ENCODE results near the gene KDM4E. TPM values are rescaled to one million over a fixed set of nuclear protein-coding genes. Genes with fewer than 3 reads are reported as not detected.
"Not testable (repeated sequence)": the region's sequence is repeated elsewhere in the genome, so short reads cannot be mapped to it uniquely, and the experiment has no call there.

The KDM4E gene
- total and polyA plus RNA-seq, 2 experiments from 2014 or later, result not detected

DNA sequence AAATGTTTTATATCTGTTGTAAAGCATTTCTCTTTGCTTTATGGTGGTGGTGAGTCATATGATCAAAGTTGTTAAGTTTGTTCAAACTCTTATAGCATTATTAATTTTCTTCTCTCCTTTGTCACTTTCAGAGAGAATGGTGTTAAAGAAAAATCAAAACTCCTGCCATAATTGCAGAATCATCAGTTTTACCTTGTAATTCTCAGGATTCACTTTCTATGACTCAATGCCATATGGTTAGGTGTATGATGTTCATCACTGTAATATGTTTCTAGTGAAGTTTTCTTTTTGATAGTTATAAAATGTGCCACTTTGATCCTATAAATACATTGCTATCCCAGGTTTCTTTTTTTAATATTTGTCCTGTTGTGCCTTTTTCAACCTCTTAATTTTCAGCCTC is 13.7 kb upstream of the KDM4E start:
- H3F3A ChIP-seq (ENCODE audit: insufficient read depth), result no peaks in the 10 kb centered on the region
- no peaks in the 10 kb centered on the region for H3K4me1 ChIP-seq (ENCODE audit: insufficient read depth)
- H3K9me2 ChIP-seq (ENCODE audit: insufficient read depth), result no peaks in the 10 kb centered on the region
- H3K36me3 ChIP-seq (ENCODE audit: low read depth), result no peaks in the 10 kb centered on the region
- H4K20me1 ChIP-seq (ENCODE audit: insufficient read depth), result no peaks in the 10 kb centered on the region
- no peaks in the 10 kb centered on the region for H3K79me2 ChIP-seq (ENCODE audit: insufficient read depth)
- H3K9ac ChIP-seq, result no peak overlapping the region
- in situ Hi-C loops (cut with MboI), result no loop called here
- DNase-seq, result no peak
- H3K4me2 ChIP-seq (ENCODE audit: unreplicated experiment), result no peak overlapping the region
- no peak overlapping the region for H3K4me3 ChIP-seq
- H3K9me3 ChIP-seq (ENCODE audit: low read depth), result no peaks in the 10 kb centered on the region
- peaks cover 33% of the 10 kb centered on the region for H3K27me3 ChIP-seq (replicated peaks; ENCODE audit: insufficient read depth)
- TF ChIP-seq EZH2phosphoT487 (IDR thresholded peaks at IDR 0.05; ENCODE audit: insufficient read depth, low read depth), result no peak
- TF ChIP-seq EZH2 (IDR thresholded peaks at IDR 0.05; ENCODE audit: insufficient read depth, poor library complexity, severe bottlenecking), result no peak
- no peak overlapping the region for H3K27ac ChIP-seq
- no peak overlapping the region for H2AFZ ChIP-seq

DNA sequence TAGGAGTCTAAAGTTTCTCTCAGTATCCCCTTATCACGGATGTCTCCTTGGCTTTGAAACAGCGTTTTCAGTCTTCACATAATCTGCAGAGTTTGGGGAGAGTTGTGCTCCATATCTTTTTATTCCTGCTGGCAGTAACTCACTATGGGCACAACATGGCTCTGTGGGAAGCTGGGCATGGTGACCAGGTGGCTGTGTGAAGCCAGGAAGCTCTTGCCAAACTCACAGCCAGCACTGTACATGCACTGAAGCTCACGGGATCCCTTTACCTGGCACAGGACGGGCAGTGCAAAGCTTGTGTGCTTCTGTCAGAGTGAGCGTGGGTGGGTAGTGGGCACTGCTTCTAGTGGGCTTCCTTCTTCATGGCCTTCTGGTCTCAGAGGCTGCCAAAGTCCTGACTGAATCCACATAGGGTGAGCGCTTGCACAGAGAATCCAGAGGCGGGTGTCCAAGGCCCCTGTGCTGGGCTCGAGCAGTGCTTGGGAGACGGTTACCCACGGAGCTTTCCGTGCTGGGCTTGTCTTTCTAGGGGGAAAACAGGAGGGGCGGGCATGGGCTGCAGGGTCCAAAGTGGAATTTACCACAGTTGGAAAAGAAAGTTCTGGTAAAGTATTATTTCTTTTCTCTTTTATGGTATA is 10.8 kb upstream of the KDM4E start:
- Histone ChIP-seq H4K20me1 (ENCODE audit: insufficient read depth) (no peaks in the 10 kb centered on the region), H3K9me2 (ENCODE audit: insufficient read depth) (no peaks in the 10 kb centered on the region), H3K9me3 (ENCODE audit: low read depth) (no peaks in the 10 kb centered on the region), H3K27ac (no peak overlapping the region), H3F3A (ENCODE audit: insufficient read depth) (no peaks in the 10 kb centered on the region), H3K27me3 (replicated peaks; ENCODE audit: insufficient read depth) (peaks cover 9% of the 10 kb centered on the region; the same call in 1 of the 2 replicates), H3K79me2 (ENCODE audit: insufficient read depth) (no peaks in the 10 kb centered on the region), H3K4me3 (no peak overlapping the region), H3K9ac (no peak overlapping the region), H2AFZ (no peak overlapping the region), H3K36me3 (ENCODE audit: low read depth) (no peaks in the 10 kb centered on the region), H3K4me2 (ENCODE audit: unreplicated experiment) (no peak overlapping the region), H3K4me1 (ENCODE audit: insufficient read depth) (no peaks in the 10 kb centered on the region)
- DNase-seq, result no peak
- no peak for TF ChIP-seq EZH2phosphoT487 (IDR thresholded peaks at IDR 0.05; ENCODE audit: insufficient read depth, low read depth)
- TF ChIP-seq EZH2 (IDR thresholded peaks at IDR 0.05; ENCODE audit: insufficient read depth, poor library complexity, severe bottlenecking), result no peak
- in situ Hi-C loops (cut with MboI), result no loop called here
- WGBS, 2 experiments (ENCODE audit: low coverage in 1 of 2, low lambda C conversion rate in 2 of 2, missing lambda C conversion rate in 2 of 2), result 74 to 77% methylated on average over 12 of the region's 12 CpGs

DNA sequence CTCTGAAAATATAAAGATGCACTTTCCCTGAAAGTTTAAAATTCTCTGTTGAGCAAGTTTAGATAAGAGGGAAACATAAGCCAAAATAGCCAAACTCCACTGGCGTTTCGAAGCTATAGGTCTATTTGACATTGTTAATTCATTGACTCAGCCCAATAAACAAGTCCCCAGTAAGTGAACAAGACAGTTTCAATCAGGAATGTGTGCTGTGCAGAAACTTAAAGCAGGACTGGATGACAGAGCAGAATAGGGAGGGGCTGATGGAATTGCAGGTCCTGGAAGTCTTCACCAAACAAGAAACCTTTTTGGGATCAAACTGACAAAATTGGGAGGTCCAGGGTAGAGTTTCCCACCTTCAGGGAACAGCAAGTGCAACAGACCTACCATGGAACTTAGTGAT is 8.9 kb upstream of the KDM4E start:
- no peak overlapping the region for H3K4me2 ChIP-seq (ENCODE audit: unreplicated experiment)
- no peak overlapping the region for H2AFZ ChIP-seq
- H3K79me2 ChIP-seq (ENCODE audit: insufficient read depth), result no peaks in the 10 kb centered on the region
- no peaks in the 10 kb centered on the region for H3F3A ChIP-seq (ENCODE audit: insufficient read depth)
- H3K9me3 ChIP-seq (ENCODE audit: low read depth), result no peaks in the 10 kb centered on the region
- H3K9me2 ChIP-seq (ENCODE audit: insufficient read depth), result no peaks in the 10 kb centered on the region
- H3K4me3 ChIP-seq, result no peak overlapping the region
- peaks cover 8% of the 10 kb centered on the region; the same call in 1 of the 2 replicates for H3K27me3 ChIP-seq (replicated peaks; ENCODE audit: insufficient read depth)
- H4K20me1 ChIP-seq (ENCODE audit: insufficient read depth), result no peaks in the 10 kb centered on the region
- H3K36me3 ChIP-seq (ENCODE audit: low read depth), result no peaks in the 10 kb centered on the region
- no peak overlapping the region for H3K27ac ChIP-seq
- TF ChIP-seq EZH2 (IDR thresholded peaks at IDR 0.05; ENCODE audit: insufficient read depth, poor library complexity, severe bottlenecking), result no peak
- no peak for TF ChIP-seq EZH2phosphoT487 (IDR thresholded peaks at IDR 0.05; ENCODE audit: insufficient read depth, low read depth)
- DNase-seq, result no peak
- H3K9ac ChIP-seq, result no peak overlapping the region
- in situ Hi-C loops (cut with MboI), result no loop called here
- 71 to 72% methylated on average over 2 of the region's 2 CpGs for WGBS, 2 experiments (ENCODE audit: low coverage in 1 of 2, low lambda C conversion rate in 2 of 2, missing lambda C conversion rate in 2 of 2)
- H3K4me1 ChIP-seq (ENCODE audit: insufficient read depth), result no peaks in the 10 kb centered on the region

DNA sequence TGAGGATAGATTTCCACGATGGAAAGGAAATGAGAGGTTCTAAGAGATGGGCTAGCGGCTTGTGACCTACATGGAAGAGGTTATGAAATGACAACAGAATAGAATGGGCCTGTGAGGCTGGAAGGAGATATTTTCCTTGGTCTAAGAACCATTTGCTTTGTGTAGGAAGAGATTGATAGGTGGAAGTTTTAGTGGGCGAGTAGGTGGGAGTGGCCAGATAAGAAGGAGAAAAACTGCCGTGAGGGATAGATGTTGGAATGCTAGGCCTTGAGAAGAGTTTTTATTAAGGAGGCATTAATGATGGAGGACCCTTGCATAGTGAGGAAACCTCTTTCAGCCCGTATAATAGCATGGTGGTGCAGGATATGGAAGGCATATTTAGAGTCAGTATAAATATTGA is 3.6 kb upstream of the KDM4E start:
- H3K4me2 ChIP-seq (ENCODE audit: unreplicated experiment); H3K79me2 ChIP-seq (ENCODE audit: insufficient read depth); H3K9ac ChIP-seq; in situ Hi-C loops (cut with MboI); H3K9me2 ChIP-seq (ENCODE audit: insufficient read depth); H4K20me1 ChIP-seq (ENCODE audit: insufficient read depth); H3K27me3 ChIP-seq (replicated peaks; ENCODE audit: insufficient read depth); H3K4me1 ChIP-seq (ENCODE audit: insufficient read depth); H3F3A ChIP-seq (ENCODE audit: insufficient read depth); H3K27ac ChIP-seq; DNase-seq; H2AFZ ChIP-seq; H3K36me3 ChIP-seq (ENCODE audit: low read depth); H3K9me3 ChIP-seq (ENCODE audit: low read depth); H3K4me3 ChIP-seq: not testable (repeated sequence)
- WGBS, 2 experiments (ENCODE audit: low coverage in 1 of 2, low lambda C conversion rate in 2 of 2, missing lambda C conversion rate in 2 of 2), result 65 to 69% methylated on average over 5 of the region's 5 CpGs

DNA sequence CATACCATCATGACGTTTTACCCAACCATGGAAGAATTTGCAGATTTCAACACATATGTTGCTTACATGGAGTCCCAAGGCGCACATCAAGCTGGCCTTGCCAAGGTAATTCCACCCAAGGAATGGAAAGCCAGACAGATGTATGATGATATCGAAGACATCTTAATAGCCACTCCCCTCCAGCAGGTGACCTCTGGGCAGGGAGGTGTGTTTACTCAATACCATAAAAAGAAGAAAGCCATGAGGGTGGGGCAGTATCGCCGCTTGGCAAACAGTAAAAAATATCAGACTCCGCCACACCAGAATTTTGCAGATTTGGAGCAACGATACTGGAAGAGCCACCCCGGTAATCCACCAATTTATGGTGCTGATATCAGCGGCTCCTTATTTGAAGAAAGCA is 536 bp downstream of the KDM4E start:
- H3F3A ChIP-seq (ENCODE audit: insufficient read depth); H3K4me2 ChIP-seq (ENCODE audit: unreplicated experiment); DNase-seq; H3K27me3 ChIP-seq (replicated peaks; ENCODE audit: insufficient read depth); H3K9me3 ChIP-seq (ENCODE audit: low read depth); H3K9ac ChIP-seq; H3K36me3 ChIP-seq (ENCODE audit: low read depth); H4K20me1 ChIP-seq (ENCODE audit: insufficient read depth); H3K27ac ChIP-seq; H2AFZ ChIP-seq; H3K9me2 ChIP-seq (ENCODE audit: insufficient read depth); H3K79me2 ChIP-seq (ENCODE audit: insufficient read depth); H3K4me1 ChIP-seq (ENCODE audit: insufficient read depth); in situ Hi-C loops (cut with MboI); H3K4me3 ChIP-seq: not testable (repeated sequence)
- WGBS, 2 experiments (ENCODE audit: low coverage in 1 of 2, low lambda C conversion rate in 2 of 2, missing lambda C conversion rate in 2 of 2), result 73 to 78% methylated on average over 7 to 9 of the region's 9 CpGs
